ENCODE data around the gene FBXO5. TPM values are rescaled to one million over a fixed set of nuclear protein-coding genes. Genes with fewer than 3 reads are reported as not detected.
"Not testable (repeated sequence)": the region's sequence is repeated elsewhere in the genome, so short reads cannot be mapped to it uniquely, and the experiment has no call there.

FBXO5 gene
- total and polyA plus RNA-seq, 2 experiments from 2014 or later = 11.2 to 15.5 TPM

- H3K4me2 ChIP-seq (ENCODE audit: unreplicated experiment) = peak overlapping the region; percentile 88
- H3K9ac ChIP-seq = peak overlapping the region; percentile 88
- peaks cover 21% of the 10 kb centered on the region for H3K4me1 ChIP-seq (ENCODE audit: insufficient read depth)
- no peaks in the 10 kb centered on the region for H3K9me3 ChIP-seq (ENCODE audit: low read depth)
- H3K4me3 ChIP-seq = peak overlapping the region; percentile 91
- H3K27me3 ChIP-seq (replicated peaks; ENCODE audit: insufficient read depth) = no peaks in the 10 kb centered on the region
- DNase-seq = peak; percentile 46
- H3F3A ChIP-seq (ENCODE audit: insufficient read depth) = 0 out of 2 replicates have a peak, but pooled peaks cover 6% of the 10 kb centered on the region
- in situ Hi-C loops (cut with MboI) = no loop called here
- H3K27ac ChIP-seq = peak overlapping the region; percentile 79
- 1 to 2% methylated on average over 6 of the region's 6 CpGs for WGBS, 2 experiments (ENCODE audit: low coverage in 1 of 2, low lambda C conversion rate in 2 of 2, missing lambda C conversion rate in 2 of 2)
- H2AFZ ChIP-seq = peak overlapping the region; percentile 94
- H3K36me3 ChIP-seq (ENCODE audit: low read depth) = peaks cover 5% of the 10 kb centered on the region; the same call in 1 of the 2 replicates
- no peaks in the 10 kb centered on the region for H3K9me2 ChIP-seq (ENCODE audit: insufficient read depth)
- H4K20me1 ChIP-seq (ENCODE audit: insufficient read depth) = no peaks in the 10 kb centered on the region
- H3K79me2 ChIP-seq (ENCODE audit: insufficient read depth) = peaks cover 60% of the 10 kb centered on the region
- TF ChIP-seq EZH2phosphoT487 (IDR thresholded peaks at IDR 0.05; ENCODE audit: insufficient read depth, low read depth) = no peak
- no peak for TF ChIP-seq EZH2 (IDR thresholded peaks at IDR 0.05; ENCODE audit: insufficient read depth, poor library complexity, severe bottlenecking)
Measured at GRCh38 chr6:153003366-153003690, 20.5 kb upstream of the FBXO5 start.

GRCh38 chr6:153002613-153003365 is 19.9 kb upstream of the FBXO5 start, which contains the start of gene MTRF1L:
MTRF1L (minus strand) TSS chr6:153002709; CDS start chr6:153002685, 24 bp downstream.
- peak within 1 kb of the TSS; percentile 88 for H3K4me2 ChIP-seq (ENCODE audit: unreplicated experiment)
- H3K4me1 ChIP-seq (ENCODE audit: insufficient read depth) = peaks cover 21% of the 10 kb centered on the region
- H2AFZ ChIP-seq = peak within 1 kb of the TSS; percentile 94
- peak within 1 kb of the TSS; percentile 79 for H3K27ac ChIP-seq
- H3K9ac ChIP-seq = peak within 1 kb of the TSS; percentile 88
- 1 to 2% methylated on average over 37 to 50 of the region's 52 CpGs for WGBS, 2 experiments (ENCODE audit: low coverage in 1 of 2, low lambda C conversion rate in 2 of 2, missing lambda C conversion rate in 2 of 2)
- H4K20me1 ChIP-seq (ENCODE audit: insufficient read depth) = no peaks in the 10 kb centered on the region
- in situ Hi-C loops (cut with MboI) = no loop called here
- H3F3A ChIP-seq (ENCODE audit: insufficient read depth) = 0 out of 2 replicates have a peak, but pooled peaks cover 6% of the 10 kb centered on the region
- no peaks in the 10 kb centered on the region for H3K9me3 ChIP-seq (ENCODE audit: low read depth)
- DNase-seq = peak; percentile 99
- peaks cover 66% of the 10 kb centered on the region for H3K79me2 ChIP-seq (ENCODE audit: insufficient read depth)
- H3K9me2 ChIP-seq (ENCODE audit: insufficient read depth) = no peaks in the 10 kb centered on the region
- no peaks in the 10 kb centered on the region for H3K27me3 ChIP-seq (replicated peaks; ENCODE audit: insufficient read depth)
- H3K36me3 ChIP-seq (ENCODE audit: low read depth) = peaks cover 8% of the 10 kb centered on the region; the same call in 1 of the 2 replicates
- peak within 1 kb of the TSS; percentile 91 for H3K4me3 ChIP-seq
- TF ChIP-seq EZH2phosphoT487 (IDR thresholded peaks at IDR 0.05; ENCODE audit: insufficient read depth, low read depth) = no peak
- no peak for TF ChIP-seq EZH2 (IDR thresholded peaks at IDR 0.05; ENCODE audit: insufficient read depth, poor library complexity, severe bottlenecking)

GRCh38 chr6:153001767-153002612 is 19.1 kb upstream of the FBXO5 start:
- no peaks in the 10 kb centered on the region for H3K9me3 ChIP-seq (ENCODE audit: low read depth)
- in situ Hi-C loops (cut with MboI) = no loop called here
- H3K9me2 ChIP-seq (ENCODE audit: insufficient read depth) = no peaks in the 10 kb centered on the region
- H3K9ac ChIP-seq = peak overlapping the region; percentile 88
- peaks cover 15% of the 10 kb centered on the region for H3K36me3 ChIP-seq (ENCODE audit: low read depth)
- peak overlapping the region; percentile 79 for H3K27ac ChIP-seq
- H3K4me2 ChIP-seq (ENCODE audit: unreplicated experiment) = peak overlapping the region; percentile 83
- 0 out of 2 replicates have a peak, but pooled peaks cover 6% of the 10 kb centered on the region for H3F3A ChIP-seq (ENCODE audit: insufficient read depth)
- H4K20me1 ChIP-seq (ENCODE audit: insufficient read depth) = no peaks in the 10 kb centered on the region
- 3 to 4% methylated on average over 24 to 31 of the region's 31 CpGs for WGBS, 2 experiments (ENCODE audit: low coverage in 1 of 2, low lambda C conversion rate in 2 of 2, missing lambda C conversion rate in 2 of 2)
- H2AFZ ChIP-seq = peak overlapping the region; percentile 94
- TF ChIP-seq EZH2 (IDR thresholded peaks at IDR 0.05; ENCODE audit: insufficient read depth, poor library complexity, severe bottlenecking) (no peak), EZH2phosphoT487 (IDR thresholded peaks at IDR 0.05; ENCODE audit: insufficient read depth, low read depth) (no peak)
- H3K79me2 ChIP-seq (ENCODE audit: insufficient read depth) = peaks cover 74% of the 10 kb centered on the region
- DNase-seq = peak; percentile 50
- no peaks in the 10 kb centered on the region for H3K27me3 ChIP-seq (replicated peaks; ENCODE audit: insufficient read depth)
- peak overlapping the region; percentile 91 for H3K4me3 ChIP-seq
- H3K4me1 ChIP-seq (ENCODE audit: insufficient read depth) = peaks cover 21% of the 10 kb centered on the region

- DNase-seq; H3K27ac ChIP-seq; H3K27me3 ChIP-seq (replicated peaks; ENCODE audit: insufficient read depth); H4K20me1 ChIP-seq (ENCODE audit: insufficient read depth); H3K9me3 ChIP-seq (ENCODE audit: low read depth); H2AFZ ChIP-seq; in situ Hi-C loops (cut with MboI); H3K9me2 ChIP-seq (ENCODE audit: insufficient read depth); H3F3A ChIP-seq (ENCODE audit: insufficient read depth): not testable (repeated sequence)
- Histone ChIP-seq H3K4me1 (ENCODE audit: insufficient read depth) (peaks cover 21% of the 10 kb centered on the region), H3K4me2 (ENCODE audit: unreplicated experiment) (peak overlapping the region; percentile 83), H3K79me2 (ENCODE audit: insufficient read depth) (peaks cover 86% of the 10 kb centered on the region), H3K9ac (peak overlapping the region; percentile 88), H3K4me3 (peak overlapping the region; percentile 91), H3K36me3 (ENCODE audit: low read depth) (peaks cover 20% of the 10 kb centered on the region)
- 82% methylated on average over 9 of the region's 9 CpGs for whole genome bisulfite sequencing, 2 experiments (ENCODE audit: low coverage in 1 of 2, low lambda C conversion rate in 2 of 2, missing lambda C conversion rate in 2 of 2)
Measured at GRCh38 chr6:153000790-153001189, 17.9 kb upstream of the FBXO5 start.

Measured in GM23248 (cell line).